Loucy (cell line): ENCODE measurements around the gene PTGS2.

Experiments used
- H2AFZ ChIP-seq: fragments of 200-600 bp; sonication (generic); 2 replicates; pipeline ENCODE4 v1.6.0; 2016; ENCODE audit warnings: antibody characterized with exemption, mild to moderate bottlenecking, low read length, moderate library complexity
- H3F3A ChIP-seq: fragments of 200-600 bp; 2 replicates; pipeline ENCODE4 v1.6.0; 2016; ENCODE audit warnings: antibody characterized with exemption, low read depth, mild to moderate bottlenecking
- H3K27me3 ChIP-seq: fragments of 200-600 bp; sonication (generic); 2 replicates; pipeline ENCODE4 v1.6.1; 2014; ENCODE audit warnings: low read length, mild to moderate bottlenecking; ENCODE audit not compliant: insufficient read depth, poor library complexity, severe bottlenecking
- H3K36me3 ChIP-seq: fragments of 200-600 bp; sonication (generic); 2 replicates; pipeline ENCODE4 v1.6.1; 2016; ENCODE audit warnings: low read length; ENCODE audit not compliant: insufficient read depth
- H3K4me1 ChIP-seq: fragments of 200-600 bp; sonication (generic); 2 replicates; pipeline ENCODE4 v1.5.1; 2014; ENCODE audit warnings: low read length, mild to moderate bottlenecking; ENCODE audit not compliant: insufficient read depth, poor library complexity, severe bottlenecking
- H3K4me2 ChIP-seq: fragments of 200-600 bp; sonication (generic); 2 replicates; pipeline ENCODE4 v1.6.0; 2014; ENCODE audit warnings: antibody characterized with exemption, low read length, low read depth, mild to moderate bottlenecking; ENCODE audit not compliant: poor library complexity, severe bottlenecking
- H3K4me3 ChIP-seq: fragments of 200-600 bp; sonication (generic); 2 replicates; pipeline ENCODE4 v1.5.1; 2014; ENCODE audit warnings: low read length, mild to moderate bottlenecking, mixed read lengths; ENCODE audit not compliant: poor library complexity, severe bottlenecking
- H3K79me2 ChIP-seq: fragments of 200-600 bp; sonication (generic); 2 replicates; pipeline ENCODE4 v1.6.1; 2014; ENCODE audit warnings: low read length; ENCODE audit not compliant: insufficient read depth
- H3K9ac ChIP-seq: fragments of 200-600 bp; sonication (generic); 2 replicates; pipeline ENCODE4 v1.6.0; 2014; ENCODE audit warnings: mild to moderate bottlenecking, low read depth, low read length, moderate library complexity; ENCODE audit not compliant: poor library complexity, severe bottlenecking
- H3K9me2 ChIP-seq: fragments of 200-600 bp; sonication (generic); replicated peaks from 2 replicates; pipeline ENCODE4 v1.6.1; 2016; ENCODE audit warnings: low read depth, low read length, mixed read lengths
- H3K9me3 ChIP-seq: fragments of 200-600 bp; sonication (generic); 2 replicates; pipeline ENCODE4 v1.6.1; 2014; ENCODE audit warnings: mild to moderate bottlenecking, antibody characterized with exemption, low read length, low read depth; ENCODE audit not compliant: insufficient read depth
- H4K20me1 ChIP-seq: fragments of 200-600 bp; sonication (generic); 2 replicates; pipeline ENCODE4 v1.6.0; 2014; ENCODE audit warnings: antibody characterized with exemption, low read length, mild to moderate bottlenecking; ENCODE audit not compliant: insufficient read depth, poor library complexity, severe bottlenecking
- EZH2phosphoT487 ChIP-seq: fragments of 200-600 bp; IDR thresholded peaks from 2 replicates; pipeline ENCODE4 v1.6.1; 2018; ENCODE audit warnings: antibody characterized with exemption, mild to moderate bottlenecking, moderate library complexity, borderline replicate concordance
- TF ChIP-seq, protein P1 (sequence below): fragments of 200-600 bp; sonication (generic); conservative IDR thresholded peaks from 2 replicates; pipeline ENCODE4 v1.5.1; 2014; ENCODE audit warnings: mild to moderate bottlenecking, antibody characterized with exemption, low read length

Gene PTGS2

DNA sequence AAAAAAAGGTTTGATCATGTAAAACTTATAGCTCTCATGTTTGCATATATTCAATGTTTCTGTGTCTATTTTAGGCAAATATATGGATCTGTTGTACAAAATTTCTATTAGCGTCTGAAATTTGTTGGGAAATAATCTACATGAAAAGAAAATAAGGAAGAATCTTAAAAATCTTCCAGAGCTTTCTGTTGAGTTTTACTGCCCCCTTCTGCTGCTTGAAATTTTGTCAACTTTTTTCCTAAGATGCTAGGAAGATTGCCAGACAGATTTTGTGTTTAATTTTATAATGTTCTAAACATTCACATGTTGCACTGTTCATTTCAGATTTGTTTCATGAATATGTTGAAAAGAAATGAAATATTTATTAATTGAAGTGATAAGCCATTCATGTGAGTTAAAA lies 2.5 kb upstream of the PTGS2 start:
- no peak overlapping the region for H3K4me3 ChIP-seq
- no peak overlapping the region for H3K4me2 ChIP-seq
- H2AFZ ChIP-seq: peak overlapping the region; percentile 82; the same call in 1 of the 2 replicates

DNA sequence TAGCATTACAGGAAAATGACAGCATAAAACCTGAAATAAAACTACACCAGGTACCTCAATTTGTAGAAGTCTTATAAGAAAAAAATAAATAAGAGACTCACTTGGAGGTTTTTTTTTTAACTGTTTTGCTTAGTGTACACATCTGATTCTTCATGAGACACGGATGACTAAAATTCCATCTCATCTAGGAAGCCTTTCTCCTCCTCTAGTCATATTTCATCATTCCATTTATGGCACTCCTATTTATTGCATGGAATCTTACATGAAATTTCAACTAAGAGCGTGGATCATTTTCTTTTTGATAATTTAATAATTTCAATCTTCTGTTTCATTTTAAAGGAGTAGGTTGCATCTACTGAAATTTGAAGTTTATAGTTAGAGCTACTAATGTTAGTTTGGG lies 1.6 kb upstream of the PTGS2 start:
- Histone ChIP-seq H2AFZ (no peak overlapping the region), H4K20me1 (no peaks in the 10 kb centered on the region), H3K4me3 (no peak overlapping the region), H3F3A (no peaks in the 10 kb centered on the region), H3K4me1 (peaks cover 5% of the 10 kb centered on the region), H3K27me3 (no peaks in the 10 kb centered on the region), H3K4me2 (no peak overlapping the region), H3K9me3 (no peaks in the 10 kb centered on the region), H3K9me2 (no peaks in the 10 kb centered on the region), H3K79me2 (no peaks in the 10 kb centered on the region), H3K9ac (no peak overlapping the region), H3K36me3 (no peaks in the 10 kb centered on the region)
- no peak for TF ChIP-seq EZH2phosphoT487
- TF ChIP-seq, protein P1, sequence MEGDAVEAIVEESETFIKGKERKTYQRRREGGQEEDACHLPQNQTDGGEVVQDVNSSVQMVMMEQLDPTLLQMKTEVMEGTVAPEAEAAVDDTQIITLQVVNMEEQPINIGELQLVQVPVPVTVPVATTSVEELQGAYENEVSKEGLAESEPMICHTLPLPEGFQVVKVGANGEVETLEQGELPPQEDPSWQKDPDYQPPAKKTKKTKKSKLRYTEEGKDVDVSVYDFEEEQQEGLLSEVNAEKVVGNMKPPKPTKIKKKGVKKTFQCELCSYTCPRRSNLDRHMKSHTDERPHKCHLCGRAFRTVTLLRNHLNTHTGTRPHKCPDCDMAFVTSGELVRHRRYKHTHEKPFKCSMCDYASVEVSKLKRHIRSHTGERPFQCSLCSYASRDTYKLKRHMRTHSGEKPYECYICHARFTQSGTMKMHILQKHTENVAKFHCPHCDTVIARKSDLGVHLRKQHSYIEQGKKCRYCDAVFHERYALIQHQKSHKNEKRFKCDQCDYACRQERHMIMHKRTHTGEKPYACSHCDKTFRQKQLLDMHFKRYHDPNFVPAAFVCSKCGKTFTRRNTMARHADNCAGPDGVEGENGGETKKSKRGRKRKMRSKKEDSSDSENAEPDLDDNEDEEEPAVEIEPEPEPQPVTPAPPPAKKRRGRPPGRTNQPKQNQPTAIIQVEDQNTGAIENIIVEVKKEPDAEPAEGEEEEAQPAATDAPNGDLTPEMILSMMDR: no peak

More for the DNA sequence above, 2.5 kb upstream of the PTGS2 start:
- H3K9me3 ChIP-seq: peaks cover 3% of the 10 kb centered on the region; the same call in 1 of the 2 replicates
- H3K9ac ChIP-seq: no peak overlapping the region
- H3K79me2 ChIP-seq: no peaks in the 10 kb centered on the region
- peaks cover 5% of the 10 kb centered on the region for H3K4me1 ChIP-seq
- H3F3A ChIP-seq: no peaks in the 10 kb centered on the region
- H3K36me3 ChIP-seq: no peaks in the 10 kb centered on the region
- no peaks in the 10 kb centered on the region for H3K27me3 ChIP-seq
- TF ChIP-seq EZH2phosphoT487: no peak
- TF ChIP-seq, protein P1: peak; percentile 43
- no peaks in the 10 kb centered on the region for H3K9me2 ChIP-seq
- H4K20me1 ChIP-seq: no peaks in the 10 kb centered on the region

DNA sequence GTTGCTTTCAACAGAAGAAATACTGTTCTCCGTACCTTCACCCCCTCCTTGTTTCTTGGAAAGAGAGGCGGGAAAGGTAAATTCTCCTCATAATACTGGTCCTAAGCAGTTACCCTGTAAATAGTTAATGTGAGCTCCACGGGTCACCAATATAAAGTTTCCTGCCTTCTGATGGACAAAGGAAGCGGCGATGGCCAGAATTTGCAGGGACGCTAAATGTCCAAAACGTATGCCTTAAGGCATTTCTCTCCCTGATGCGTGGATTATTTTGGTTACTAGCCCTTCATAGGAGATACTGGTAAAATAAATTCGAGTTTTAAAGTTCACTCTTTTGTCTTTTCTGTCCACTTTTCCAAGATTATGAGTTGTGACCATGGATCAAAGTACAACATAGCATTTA lies 898 bp upstream of the PTGS2 start:
- Histone ChIP-seq H2AFZ (no peak overlapping the region), H3K9ac (no peak overlapping the region), H3F3A (no peaks in the 10 kb centered on the region), H3K4me3 (no peak overlapping the region), H3K9me2 (no peaks in the 10 kb centered on the region), H3K4me2 (no peak overlapping the region), H4K20me1 (no peaks in the 10 kb centered on the region), H3K4me1 (peaks cover 5% of the 10 kb centered on the region), H3K36me3 (no peaks in the 10 kb centered on the region), H3K79me2 (no peaks in the 10 kb centered on the region), H3K9me3 (no peaks in the 10 kb centered on the region), H3K27me3 (no peaks in the 10 kb centered on the region)
- TF ChIP-seq, protein P1: no peak
- no peak for TF ChIP-seq EZH2phosphoT487
